Measurements from ENCODE around the gene CDC42EP3. TPM values are rescaled to one million over a fixed set of nuclear protein-coding genes. Genes with fewer than 3 reads are reported as not detected.

CDC42EP3 gene
- total RNA-seq, 1 experiment from 2014 or later, result 31.5 TPM

DNA sequence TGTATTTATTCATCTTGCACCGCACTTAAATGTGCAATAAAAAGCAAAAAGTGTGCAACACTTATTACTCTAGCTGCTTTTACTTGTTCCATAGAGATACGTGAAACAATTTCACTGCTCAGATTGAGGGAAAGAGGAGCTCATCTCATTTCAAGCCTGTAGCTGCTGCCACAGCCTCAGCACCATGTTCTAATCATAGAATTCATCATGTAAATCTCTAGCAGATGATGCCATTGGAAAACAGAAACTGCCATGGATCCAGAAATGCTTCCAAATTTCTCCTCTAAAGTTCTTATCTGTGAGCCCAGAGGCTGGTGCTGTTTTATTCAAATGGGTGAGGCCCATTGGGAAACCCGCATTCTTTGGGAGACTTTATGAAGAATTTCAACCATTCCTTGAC is 2.0 kb downstream of the CDC42EP3 start:
- Mint-ChIP-seq H3K4me3 (peak overlapping the region; percentile 85), H3K27ac (no peak overlapping the region), H3K27me3 (ENCODE audit: low read depth) (peaks cover 7% of the 10 kb centered on the region), H3K4me1 (peaks cover 53% of the 10 kb centered on the region), H3K36me3 (peaks cover 2% of the 10 kb centered on the region; the same call in 1 of the 2 replicates), H3K9me3 (no peaks in the 10 kb centered on the region)
- ChIA-PET POLR2A (interaction anchor here (1.9 kb wide), 1 partner anchor 13 kb away, joined by 11 read pairs; no protein-coding TSS in a partner anchor), CTCF (interaction anchor here (0.9 to 1.1 kb wide), 2 partner anchors 134 to 274 kb away, joined by 3 to 4 read pairs; no protein-coding TSS in a partner anchor)
- ATAC-seq, result no peak
- TF ChIP-seq GABPB1 (CRISPR knock-in tag; IDR thresholded peaks at IDR 0.05) (no peak), GTF2I (CRISPR knock-in tag; conservative IDR thresholded peaks at IDR 0.05) (no peak), NFATC4 (CRISPR knock-in tag; IDR thresholded peaks at IDR 0.05) (no peak), SOX15 (CRISPR knock-in tag; IDR thresholded peaks at IDR 0.05) (no peak), ZNF263 (CRISPR knock-in tag; IDR thresholded peaks at IDR 0.05; ENCODE audit: low read depth) (no peak), OVOL2 (CRISPR knock-in tag; IDR thresholded peaks at IDR 0.05; ENCODE audit: borderline replicate concordance) (no peak), ETV6 (CRISPR knock-in tag; IDR thresholded peaks at IDR 0.05) (no peak)
- DNase-seq (ENCODE audit: low spot score), result no peak

DNA sequence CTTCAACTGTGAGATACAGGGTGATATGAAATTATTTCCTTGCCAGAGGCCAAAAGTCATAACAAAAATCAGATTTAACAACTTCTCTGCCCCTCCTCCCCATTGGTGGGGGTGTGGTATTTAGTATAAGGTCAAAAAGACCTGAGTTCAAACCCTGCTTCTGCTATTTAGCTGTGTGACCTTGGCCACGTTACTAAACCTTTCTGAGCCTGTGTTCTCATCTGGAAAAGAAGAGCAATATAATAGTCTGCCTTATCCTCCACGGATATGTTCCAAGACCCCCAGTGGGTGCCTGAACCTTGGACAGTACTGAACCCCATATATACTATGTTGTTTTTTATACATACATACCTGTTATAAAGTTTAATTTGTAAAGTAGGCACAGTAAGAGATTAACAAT is 3.7 kb downstream of the CDC42EP3 start:
- H3K27me3 Mint-ChIP-seq (ENCODE audit: low read depth), result peaks cover 7% of the 10 kb centered on the region
- peaks cover 6% of the 10 kb centered on the region for H3K36me3 Mint-ChIP-seq
- DNase-seq (ENCODE audit: low spot score) (no peak), ATAC-seq (no peak)
- no peaks in the 10 kb centered on the region for H3K9me3 Mint-ChIP-seq
- H3K4me1 Mint-ChIP-seq, result peaks cover 48% of the 10 kb centered on the region
- ChIA-PET POLR2A (no interaction called here), CTCF (no interaction called here)
- no peak overlapping the region for H3K27ac Mint-ChIP-seq
- TF ChIP-seq, protein P1, sequence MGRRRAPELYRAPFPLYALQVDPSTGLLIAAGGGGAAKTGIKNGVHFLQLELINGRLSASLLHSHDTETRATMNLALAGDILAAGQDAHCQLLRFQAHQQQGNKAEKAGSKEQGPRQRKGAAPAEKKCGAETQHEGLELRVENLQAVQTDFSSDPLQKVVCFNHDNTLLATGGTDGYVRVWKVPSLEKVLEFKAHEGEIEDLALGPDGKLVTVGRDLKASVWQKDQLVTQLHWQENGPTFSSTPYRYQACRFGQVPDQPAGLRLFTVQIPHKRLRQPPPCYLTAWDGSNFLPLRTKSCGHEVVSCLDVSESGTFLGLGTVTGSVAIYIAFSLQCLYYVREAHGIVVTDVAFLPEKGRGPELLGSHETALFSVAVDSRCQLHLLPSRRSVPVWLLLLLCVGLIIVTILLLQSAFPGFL (CRISPR knock-in tag; IDR thresholded peaks at IDR 0.05; ENCODE audit: borderline replicate concordance), result no peak
- TF ChIP-seq, protein P2, sequence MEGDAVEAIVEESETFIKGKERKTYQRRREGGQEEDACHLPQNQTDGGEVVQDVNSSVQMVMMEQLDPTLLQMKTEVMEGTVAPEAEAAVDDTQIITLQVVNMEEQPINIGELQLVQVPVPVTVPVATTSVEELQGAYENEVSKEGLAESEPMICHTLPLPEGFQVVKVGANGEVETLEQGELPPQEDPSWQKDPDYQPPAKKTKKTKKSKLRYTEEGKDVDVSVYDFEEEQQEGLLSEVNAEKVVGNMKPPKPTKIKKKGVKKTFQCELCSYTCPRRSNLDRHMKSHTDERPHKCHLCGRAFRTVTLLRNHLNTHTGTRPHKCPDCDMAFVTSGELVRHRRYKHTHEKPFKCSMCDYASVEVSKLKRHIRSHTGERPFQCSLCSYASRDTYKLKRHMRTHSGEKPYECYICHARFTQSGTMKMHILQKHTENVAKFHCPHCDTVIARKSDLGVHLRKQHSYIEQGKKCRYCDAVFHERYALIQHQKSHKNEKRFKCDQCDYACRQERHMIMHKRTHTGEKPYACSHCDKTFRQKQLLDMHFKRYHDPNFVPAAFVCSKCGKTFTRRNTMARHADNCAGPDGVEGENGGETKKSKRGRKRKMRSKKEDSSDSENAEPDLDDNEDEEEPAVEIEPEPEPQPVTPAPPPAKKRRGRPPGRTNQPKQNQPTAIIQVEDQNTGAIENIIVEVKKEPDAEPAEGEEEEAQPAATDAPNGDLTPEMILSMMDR (IDR thresholded peaks at IDR 0.05), result no peak
- TF ChIP-seq EMX1 (CRISPR knock-in tag; IDR thresholded peaks at IDR 0.05), result no peak
- TF ChIP-seq NR3C1 (CRISPR knock-in tag; conservative IDR thresholded peaks at IDR 0.05; ENCODE audit: low read depth), result no peak
- no peak for TF ChIP-seq GABPB1 (CRISPR knock-in tag; IDR thresholded peaks at IDR 0.05)
- TF ChIP-seq, protein P3, sequence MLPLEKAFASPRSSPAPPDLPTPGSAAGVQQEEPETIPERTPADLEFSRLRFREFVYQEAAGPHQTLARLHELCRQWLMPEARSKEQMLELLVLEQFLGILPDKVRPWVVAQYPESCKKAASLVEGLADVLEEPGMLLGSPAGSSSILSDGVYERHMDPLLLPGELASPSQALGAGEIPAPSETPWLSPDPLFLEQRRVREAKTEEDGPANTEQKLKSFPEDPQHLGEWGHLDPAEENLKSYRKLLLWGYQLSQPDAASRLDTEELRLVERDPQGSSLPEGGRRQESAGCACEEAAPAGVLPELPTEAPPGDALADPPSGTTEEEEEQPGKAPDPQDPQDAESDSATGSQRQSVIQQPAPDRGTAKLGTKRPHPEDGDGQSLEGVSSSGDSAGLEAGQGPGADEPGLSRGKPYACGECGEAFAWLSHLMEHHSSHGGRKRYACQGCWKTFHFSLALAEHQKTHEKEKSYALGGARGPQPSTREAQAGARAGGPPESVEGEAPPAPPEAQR (CRISPR knock-in tag; IDR thresholded peaks at IDR 0.05), result no peak
- no peak for TF ChIP-seq ZNF416 (CRISPR knock-in tag; IDR thresholded peaks at IDR 0.05)
- TF ChIP-seq MYBL2 (CRISPR knock-in tag; IDR thresholded peaks at IDR 0.05), result no peak
- TF ChIP-seq, protein P4, sequence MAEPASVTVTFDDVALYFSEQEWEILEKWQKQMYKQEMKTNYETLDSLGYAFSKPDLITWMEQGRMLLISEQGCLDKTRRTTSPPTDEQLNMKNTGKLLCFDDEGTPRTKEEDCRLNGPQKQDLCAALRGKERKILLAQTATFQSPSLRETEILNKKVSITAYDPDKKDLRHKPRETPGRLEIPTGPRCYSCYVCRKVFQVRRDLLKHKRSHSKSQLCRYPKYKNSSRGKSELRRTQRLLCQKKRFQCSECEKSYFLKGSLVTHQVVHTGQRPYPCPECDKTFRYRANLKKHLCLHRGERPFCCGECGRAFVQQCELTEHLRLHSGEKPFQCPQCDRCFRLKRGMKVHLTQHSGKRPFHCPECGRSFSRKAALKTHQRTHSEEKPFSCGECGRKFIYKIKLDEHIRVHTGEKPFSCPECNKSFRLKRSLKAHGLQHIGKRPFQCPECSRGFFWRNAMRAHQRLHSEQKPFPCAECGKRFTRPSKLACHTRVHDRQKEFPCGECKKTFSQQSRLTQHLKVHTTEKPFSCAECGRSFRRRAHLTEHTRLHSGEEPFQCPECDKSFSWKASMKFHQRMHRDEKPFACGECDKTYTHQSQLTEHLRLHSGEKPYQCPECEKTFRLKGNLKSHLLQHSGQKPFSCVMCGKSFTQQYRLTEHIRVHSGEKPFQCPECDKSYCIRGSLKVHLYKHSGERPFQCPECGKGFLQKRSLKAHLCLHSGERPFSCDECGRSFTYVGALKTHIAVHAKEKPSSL (CRISPR knock-in tag; conservative IDR thresholded peaks at IDR 0.05), result no peak
- TF ChIP-seq ATF1 (CRISPR knock-in tag; IDR thresholded peaks at IDR 0.05), result no peak
- no peak for TF ChIP-seq TCF7 (CRISPR knock-in tag; IDR thresholded peaks at IDR 0.05; ENCODE audit: low read depth)
- TF ChIP-seq OVOL2 (CRISPR knock-in tag; IDR thresholded peaks at IDR 0.05; ENCODE audit: borderline replicate concordance), result no peak
- TF ChIP-seq MXD4 (CRISPR knock-in tag; IDR thresholded peaks at IDR 0.05; ENCODE audit: borderline replicate concordance), result no peak
- H3K4me3 Mint-ChIP-seq, result no peak overlapping the region
